OCI-LY7 (cell line): ENCODE measurements around the gene OR8B3. TPM values are rescaled to one million over a fixed set of nuclear protein-coding genes. Genes with fewer than 3 reads are reported as not detected.

Experiments
- BruUV-seq: library from RNA; stranded (reverse); fragments of 400-500 nt; replicated peaks from 2 replicates; lab custom pipeline; 2021; lab: Mats Ljungman, UMichigan
- CTCF ChIA-PET: fragments of 300-600 bp; sonication (Branson Sonifier 250); formaldehyde crosslinking; loops from one replicate; lab custom pipeline; 2022; ENCODE audit warnings: antibody characterized with exemption; ENCODE audit not compliant: unreplicated experiment; lab: Charles Lee
- POLR2A ChIA-PET: fragments of 300-600 bp; sonication (Branson Sonifier 250); formaldehyde crosslinking; loops from one replicate; lab custom pipeline; 2022; ENCODE audit warnings: antibody characterized with exemption; lab: Charles Lee
- DNase-seq: peaks from one replicate; pipeline ENCODE4 v3.0.0-alpha.2; 2015; ENCODE audit warnings: low spot score
- H2AFZ ChIP-seq: fragments of 200-600 bp; sonication (generic), shearing (Covaris generic); 2 replicates; pipeline ENCODE4 v1.6.1; 2014; ENCODE audit warnings: mild to moderate bottlenecking, antibody characterized with exemption, low read length, moderate library complexity
- H3K27ac ChIP-seq: fragments of 200-600 bp; sonication (generic); 2 replicates; pipeline ENCODE4 v1.5.1; 2014; ENCODE audit warnings: mixed run types, low read depth, mild to moderate bottlenecking, moderate library complexity, low read length, inconsistent platforms; ENCODE audit not compliant: poor library complexity, severe bottlenecking
- H3K36me3 ChIP-seq: fragments of 200-600 bp; sonication (generic); 2 replicates; pipeline ENCODE4 v1.6.1; 2014; ENCODE audit warnings: mild to moderate bottlenecking, antibody characterized with exemption, low read length, moderate library complexity, mixed read lengths; ENCODE audit not compliant: insufficient read depth
- H3K4me1 ChIP-seq: fragments of 200-600 bp; sonication (generic); 2 replicates; pipeline ENCODE4 v1.5.1; 2014; ENCODE audit warnings: mild to moderate bottlenecking, low read length; ENCODE audit not compliant: insufficient read depth, poor library complexity, severe bottlenecking
- H3K4me2 ChIP-seq: fragments of 200-600 bp; sonication (generic); 2 replicates; pipeline ENCODE4 v1.6.1; 2014; ENCODE audit warnings: mild to moderate bottlenecking, low read length
- H3K4me3 ChIP-seq: fragments of 200-600 bp; sonication (generic); 2 replicates; pipeline ENCODE4 v1.5.1; 2014; ENCODE audit warnings: mild to moderate bottlenecking, low read depth, low read length; ENCODE audit not compliant: poor library complexity, severe bottlenecking
- H3K79me2 ChIP-seq: fragments of 200-600 bp; sonication (generic); 2 replicates; pipeline ENCODE4 v1.6.1; 2016; ENCODE audit warnings: low read depth, mild to moderate bottlenecking, low read length, moderate library complexity, mixed read lengths; ENCODE audit not compliant: insufficient read depth
- H3K9me2 ChIP-seq: fragments of 200-600 bp; sonication (generic); 2 replicates; pipeline ENCODE4 v1.6.1; 2016; ENCODE audit warnings: mild to moderate bottlenecking, low read length, mixed read lengths; ENCODE audit not compliant: insufficient read depth
- H3K9me3 ChIP-seq: fragments of 200-600 bp; sonication (generic); 2 replicates; pipeline ENCODE4 v1.6.1; 2014; ENCODE audit warnings: mild to moderate bottlenecking, mixed run types, low read length, mixed read lengths
- H4K20me1 ChIP-seq: fragments of 200-600 bp; sonication (generic); 2 replicates; pipeline ENCODE4 v1.6.1; 2014; ENCODE audit warnings: mild to moderate bottlenecking, antibody characterized with exemption, low read length, moderate library complexity, mixed read lengths; ENCODE audit not compliant: insufficient read depth
- EZH2phosphoT487 ChIP-seq: fragments of 200-600 bp; sonication (generic); IDR thresholded peaks from 2 replicates; pipeline ENCODE4 v1.6.1; 2018; ENCODE audit warnings: low read depth, borderline replicate concordance, mild to moderate bottlenecking, mixed run types, antibody characterized with exemption, low read length, moderate library complexity, mixed read lengths
- intact Hi-C: fragments of 100-400 bp; cut with micrococcal nuclease; formaldehyde crosslinking; loops from one replicate; pipeline ENCODE4 v1.10.0; 2022; ENCODE audit not compliant: unreplicated experiment
- total RNA-seq, 2 experiments: library from RNA; depleted of rRNA in 1 of 2; stranded (reverse); fragments of >200 nt in 1 of 2; shearing (Covaris generic) in 1 of 2; gene quantifications; 2 replicates each; pipeline ENCODE4 v1.2.3, GENCODE V29; 2014 to 2022
- TF ChIP-seq, protein P1 (sequence below): fragments of 200-600 bp; sonication (generic); conservative IDR thresholded peaks from 2 replicates; pipeline ENCODE4 v1.5.1; 2014; ENCODE audit warnings: mild to moderate bottlenecking, antibody characterized with exemption, low read length, moderate library complexity, mixed read lengths

Gene OR8B3
- total RNA-seq, 2 experiments from 2014 or later, result not detected

DNA sequence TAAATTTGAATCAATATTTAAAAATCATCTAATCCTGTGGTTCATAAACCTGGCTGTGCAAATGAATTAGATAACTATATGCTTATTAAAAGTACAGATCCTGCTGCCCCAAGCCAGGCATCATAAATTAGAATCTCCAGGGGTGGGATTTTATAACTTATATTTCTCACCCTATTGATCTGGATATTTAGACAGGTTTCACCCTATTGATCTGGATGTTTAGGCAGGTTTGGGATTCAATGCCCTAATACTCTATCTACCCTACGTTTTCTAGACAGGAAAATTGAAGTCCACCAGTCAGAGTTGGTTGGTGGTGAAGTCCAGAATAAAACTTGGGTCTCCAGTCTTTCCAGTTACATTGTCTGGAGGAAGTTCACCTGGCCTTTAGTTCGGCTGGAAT is 44.0 kb upstream of the OR8B3 start:
- H2AFZ ChIP-seq, result no peak overlapping the region
- H3K9me2 ChIP-seq, result no peaks in the 10 kb centered on the region
- DNase-seq, result no peak
- TF ChIP-seq, protein P1, sequence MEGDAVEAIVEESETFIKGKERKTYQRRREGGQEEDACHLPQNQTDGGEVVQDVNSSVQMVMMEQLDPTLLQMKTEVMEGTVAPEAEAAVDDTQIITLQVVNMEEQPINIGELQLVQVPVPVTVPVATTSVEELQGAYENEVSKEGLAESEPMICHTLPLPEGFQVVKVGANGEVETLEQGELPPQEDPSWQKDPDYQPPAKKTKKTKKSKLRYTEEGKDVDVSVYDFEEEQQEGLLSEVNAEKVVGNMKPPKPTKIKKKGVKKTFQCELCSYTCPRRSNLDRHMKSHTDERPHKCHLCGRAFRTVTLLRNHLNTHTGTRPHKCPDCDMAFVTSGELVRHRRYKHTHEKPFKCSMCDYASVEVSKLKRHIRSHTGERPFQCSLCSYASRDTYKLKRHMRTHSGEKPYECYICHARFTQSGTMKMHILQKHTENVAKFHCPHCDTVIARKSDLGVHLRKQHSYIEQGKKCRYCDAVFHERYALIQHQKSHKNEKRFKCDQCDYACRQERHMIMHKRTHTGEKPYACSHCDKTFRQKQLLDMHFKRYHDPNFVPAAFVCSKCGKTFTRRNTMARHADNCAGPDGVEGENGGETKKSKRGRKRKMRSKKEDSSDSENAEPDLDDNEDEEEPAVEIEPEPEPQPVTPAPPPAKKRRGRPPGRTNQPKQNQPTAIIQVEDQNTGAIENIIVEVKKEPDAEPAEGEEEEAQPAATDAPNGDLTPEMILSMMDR, result no peak
- TF ChIP-seq EZH2phosphoT487, result no peak
- POLR2A ChIA-PET, result no interaction called here
- CTCF ChIA-PET, result no interaction called here
- H3K9me3 ChIP-seq, result no peaks in the 10 kb centered on the region
- BruUV-seq, result no TSS peak
- no peaks in the 10 kb centered on the region for H3K36me3 ChIP-seq
- no peak overlapping the region for H3K27ac ChIP-seq
- H4K20me1 ChIP-seq, result no peaks in the 10 kb centered on the region
- intact Hi-C loops, result no loop called here
- H3K4me3 ChIP-seq, result no peak overlapping the region
- H3K4me2 ChIP-seq, result no peak overlapping the region
- H3K4me1 ChIP-seq, result no peaks in the 10 kb centered on the region
- H3K79me2 ChIP-seq, result no peaks in the 10 kb centered on the region

DNA sequence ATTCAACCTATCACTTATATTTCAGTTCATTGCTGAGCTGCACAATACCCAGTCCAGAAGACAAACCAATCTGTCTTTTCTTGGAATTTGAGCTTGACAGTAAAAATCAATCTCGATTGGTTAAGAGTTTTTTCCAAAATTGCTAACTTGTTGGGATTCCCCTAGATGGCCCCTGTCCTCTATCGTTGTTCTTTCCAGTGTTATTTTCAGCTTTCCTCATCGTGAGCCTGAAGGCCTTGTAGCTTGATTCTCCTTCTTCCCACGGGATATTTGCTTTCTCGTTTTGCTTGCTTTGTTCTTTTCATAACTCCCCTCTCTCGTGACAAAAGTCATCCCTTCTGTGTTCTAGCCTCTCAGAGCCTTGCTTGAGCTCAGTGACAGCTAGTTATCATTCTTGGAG is 43.6 kb upstream of the OR8B3 start:
- Histone ChIP-seq H4K20me1 (no peaks in the 10 kb centered on the region), H3K9me2 (no peaks in the 10 kb centered on the region), H3K9me3 (no peaks in the 10 kb centered on the region), H3K4me1 (no peaks in the 10 kb centered on the region), H3K4me2 (no peak overlapping the region), H3K36me3 (no peaks in the 10 kb centered on the region), H3K79me2 (no peaks in the 10 kb centered on the region), H3K27ac (no peak overlapping the region), H2AFZ (no peak overlapping the region), H3K4me3 (no peak overlapping the region)
- ChIA-PET POLR2A (no interaction called here), CTCF (no interaction called here)
- no peak for DNase-seq
- BruUV-seq, result no TSS peak
- intact Hi-C loops, result no loop called here
- TF ChIP-seq, protein P1, result no peak
- no peak for TF ChIP-seq EZH2phosphoT487

DNA sequence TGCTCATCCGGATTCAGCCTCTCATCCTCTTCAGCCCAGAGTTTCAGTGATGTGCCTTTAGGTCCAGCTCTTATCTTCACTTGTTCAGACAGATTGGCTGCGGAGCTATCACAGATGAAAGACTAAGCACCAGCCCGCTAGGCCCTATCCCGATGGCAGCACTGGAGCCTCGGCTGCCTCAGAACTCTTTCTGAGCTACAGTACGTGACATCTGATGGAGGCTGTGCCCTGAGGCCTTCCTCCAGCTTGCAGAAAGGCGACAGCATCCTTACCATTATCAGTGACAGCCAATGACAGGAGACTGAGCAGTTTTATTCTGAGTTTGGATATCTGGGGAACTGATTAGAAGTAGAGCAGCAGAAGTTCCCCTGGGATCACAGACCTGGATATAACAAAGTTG is 42.7 kb upstream of the OR8B3 start:
- intact Hi-C loops, result no loop called here
- H3K4me3 ChIP-seq, result no peak overlapping the region
- TF ChIP-seq, protein P1, result no peak
- TF ChIP-seq EZH2phosphoT487, result no peak
- CTCF ChIA-PET, result no interaction called here
- H4K20me1 ChIP-seq, result no peaks in the 10 kb centered on the region
- H3K9me2 ChIP-seq, result no peaks in the 10 kb centered on the region
- no peak overlapping the region for H3K27ac ChIP-seq
- H2AFZ ChIP-seq, result no peak overlapping the region
- BruUV-seq, result no TSS peak
- H3K9me3 ChIP-seq, result no peaks in the 10 kb centered on the region
- no peak overlapping the region for H3K4me2 ChIP-seq
- POLR2A ChIA-PET, result interaction anchor here (0.6 to 1.6 kb wide), 3 partner anchors 9 to 32 kb away, joined by 3 to 4 read pairs (median 3); no protein-coding TSS in a partner anchor
- DNase-seq, result no peak
- no peaks in the 10 kb centered on the region for H3K36me3 ChIP-seq
- no peaks in the 10 kb centered on the region for H3K4me1 ChIP-seq
- no peaks in the 10 kb centered on the region for H3K79me2 ChIP-seq
